PFSK-1 (cell line): ENCODE results near the gene ASIC1.

Experiments used
- FOXP2 ChIP-seq: optimal IDR thresholded peaks from 2 replicates; pipeline ENCODE3; 2011; ENCODE audit warnings: borderline replicate concordance, control low read depth, inconsistent platforms; ENCODE audit not compliant: insufficient read depth; ENCODE audit errors: extremely low read length, extremely low read depth
- POLR2AphosphoS5 ChIP-seq: IDR thresholded peaks from 2 replicates; pipeline ENCODE4 v1.6.1; 2012; ENCODE audit warnings: low read depth, mild to moderate bottlenecking, control low read depth, low read length, moderate library complexity
- SIN3A ChIP-seq: IDR thresholded peaks from 2 replicates; pipeline ENCODE4 v1.6.1; 2012; ENCODE audit warnings: mild to moderate bottlenecking, low read length, moderate library complexity, borderline replicate concordance; ENCODE audit not compliant: insufficient read depth
- TAF1 ChIP-seq: IDR thresholded peaks from 2 replicates; pipeline ENCODE4 v1.6.1; 2012; ENCODE audit warnings: low read length, control low read depth, borderline replicate concordance; ENCODE audit not compliant: insufficient read depth
- TF ChIP-seq, protein P1 (sequence below), 2 experiments: IDR thresholded peaks; 2 replicates each; pipeline versions ENCODE4 v1.6.1 to v1.8.0; 2011 to 2012; ENCODE audit warnings: low read depth in 2 of 2, low read length in 2 of 2, control low read depth in 1 of 2, inconsistent platforms in 1 of 2, mild to moderate bottlenecking in 1 of 2, moderate library complexity in 1 of 2; ENCODE audit not compliant: insufficient read depth in 1 of 2

Gene ASIC1

DNA sequence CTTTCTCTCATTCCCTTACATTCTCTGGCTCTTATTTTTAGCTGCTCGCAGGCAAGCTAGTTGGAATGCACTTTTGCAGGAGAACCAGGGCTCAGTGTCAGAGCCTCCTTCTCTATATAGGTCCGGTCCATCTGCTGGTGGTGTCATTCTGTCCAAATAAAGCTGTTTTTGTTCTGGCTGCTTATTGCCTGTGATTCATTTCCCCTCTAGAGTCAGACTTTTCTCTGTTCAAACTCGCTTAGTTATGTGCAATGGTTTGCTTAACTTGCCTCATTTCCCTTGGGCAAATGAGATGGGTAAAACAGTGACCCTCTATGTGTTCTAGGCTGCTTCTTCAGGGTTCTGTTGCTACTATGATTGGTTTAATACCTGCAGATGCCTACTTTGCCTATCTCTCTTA is 30.6 kb downstream of the ASIC1 start:
- TF ChIP-seq POLR2AphosphoS5: no peak
- TF ChIP-seq FOXP2: no peak

DNA sequence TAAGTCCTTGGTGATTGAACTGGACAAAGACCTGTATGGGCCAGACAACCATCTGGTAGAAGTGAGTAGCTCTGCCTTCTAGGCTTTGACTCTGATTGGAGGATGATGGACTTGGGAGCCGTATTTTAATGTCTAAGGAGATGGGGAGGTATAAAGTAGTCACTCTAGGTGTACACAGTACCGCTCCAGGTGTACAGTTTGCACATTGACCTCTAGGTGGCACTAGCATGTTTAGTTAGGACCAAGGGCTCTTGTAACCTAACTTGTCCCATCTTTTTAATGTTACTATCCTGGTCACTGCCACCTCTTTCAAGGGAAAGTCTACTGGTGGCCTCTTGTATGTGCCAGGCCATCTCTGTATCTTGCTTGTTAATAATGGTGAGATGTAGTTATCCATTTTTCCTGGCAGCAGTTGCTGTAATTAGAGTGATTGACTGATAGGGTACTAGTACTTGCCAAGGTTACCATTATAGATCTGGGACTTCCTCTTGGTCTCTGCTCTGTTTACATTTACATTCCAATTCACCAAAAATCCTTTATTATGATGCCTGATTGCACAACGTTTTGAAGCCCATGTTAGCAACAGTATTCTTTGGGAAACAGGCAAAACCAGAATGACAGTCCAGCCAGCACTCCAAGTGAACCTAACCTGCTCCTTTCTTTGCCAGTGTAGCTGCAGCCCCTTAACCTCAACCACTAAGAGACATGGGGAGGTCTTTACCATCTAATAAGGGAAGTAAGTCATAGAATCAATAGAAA is 31.4 kb downstream of the ASIC1 start:
- TF ChIP-seq FOXP2: no peak
- TF ChIP-seq SIN3A: no peak

DNA sequence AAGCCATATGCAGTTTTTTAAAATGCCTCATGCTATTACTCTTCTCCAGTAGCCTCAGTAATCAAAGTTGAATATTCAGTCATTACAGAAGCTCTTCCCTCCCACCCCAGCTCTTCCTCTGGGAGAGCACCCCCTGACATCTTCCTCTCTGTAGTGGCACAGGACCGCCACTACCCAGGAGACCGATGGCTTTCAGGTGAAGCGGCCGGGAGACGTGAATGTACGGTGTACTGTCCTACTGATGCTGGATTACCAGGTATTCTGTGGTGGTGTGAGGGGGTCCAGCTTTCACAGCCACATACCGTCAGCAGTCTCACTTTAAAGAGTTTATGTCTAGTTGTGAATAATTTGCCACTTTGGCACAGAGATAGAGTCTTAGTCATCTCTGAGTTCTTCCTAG is 32.3 kb downstream of the ASIC1 start:
- no peak for TF ChIP-seq POLR2AphosphoS5
- TF ChIP-seq SIN3A: no peak

DNA sequence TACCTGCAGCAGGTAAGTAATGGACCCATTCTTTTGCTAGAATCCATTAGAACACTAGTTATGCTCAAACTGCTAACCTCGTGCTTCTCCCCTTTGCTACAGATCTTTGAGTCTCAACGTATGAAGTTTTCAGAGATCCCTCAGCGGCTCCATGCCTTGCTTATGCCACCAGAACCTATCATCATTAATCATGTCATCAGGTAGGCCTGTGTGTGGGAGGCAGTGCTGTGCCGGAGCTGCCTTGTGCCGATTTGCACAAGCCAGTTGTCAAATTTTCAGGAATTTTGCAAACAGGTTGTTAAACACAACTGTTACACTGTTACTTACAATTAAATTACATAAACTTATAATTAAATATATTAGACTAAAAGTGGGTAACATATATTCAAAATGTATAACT is 33.0 kb downstream of the ASIC1 start:
- TF ChIP-seq, protein P1, sequence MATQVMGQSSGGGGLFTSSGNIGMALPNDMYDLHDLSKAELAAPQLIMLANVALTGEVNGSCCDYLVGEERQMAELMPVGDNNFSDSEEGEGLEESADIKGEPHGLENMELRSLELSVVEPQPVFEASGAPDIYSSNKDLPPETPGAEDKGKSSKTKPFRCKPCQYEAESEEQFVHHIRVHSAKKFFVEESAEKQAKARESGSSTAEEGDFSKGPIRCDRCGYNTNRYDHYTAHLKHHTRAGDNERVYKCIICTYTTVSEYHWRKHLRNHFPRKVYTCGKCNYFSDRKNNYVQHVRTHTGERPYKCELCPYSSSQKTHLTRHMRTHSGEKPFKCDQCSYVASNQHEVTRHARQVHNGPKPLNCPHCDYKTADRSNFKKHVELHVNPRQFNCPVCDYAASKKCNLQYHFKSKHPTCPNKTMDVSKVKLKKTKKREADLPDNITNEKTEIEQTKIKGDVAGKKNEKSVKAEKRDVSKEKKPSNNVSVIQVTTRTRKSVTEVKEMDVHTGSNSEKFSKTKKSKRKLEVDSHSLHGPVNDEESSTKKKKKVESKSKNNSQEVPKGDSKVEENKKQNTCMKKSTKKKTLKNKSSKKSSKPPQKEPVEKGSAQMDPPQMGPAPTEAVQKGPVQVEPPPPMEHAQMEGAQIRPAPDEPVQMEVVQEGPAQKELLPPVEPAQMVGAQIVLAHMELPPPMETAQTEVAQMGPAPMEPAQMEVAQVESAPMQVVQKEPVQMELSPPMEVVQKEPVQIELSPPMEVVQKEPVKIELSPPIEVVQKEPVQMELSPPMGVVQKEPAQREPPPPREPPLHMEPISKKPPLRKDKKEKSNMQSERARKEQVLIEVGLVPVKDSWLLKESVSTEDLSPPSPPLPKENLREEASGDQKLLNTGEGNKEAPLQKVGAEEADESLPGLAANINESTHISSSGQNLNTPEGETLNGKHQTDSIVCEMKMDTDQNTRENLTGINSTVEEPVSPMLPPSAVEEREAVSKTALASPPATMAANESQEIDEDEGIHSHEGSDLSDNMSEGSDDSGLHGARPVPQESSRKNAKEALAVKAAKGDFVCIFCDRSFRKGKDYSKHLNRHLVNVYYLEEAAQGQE (IDR thresholded peaks at IDR 0.05; ENCODE audit: insufficient read depth in 1 of 2, low read depth in 2 of 2, low read length in 2 of 2): no peak
- no peak for TF ChIP-seq TAF1
- TF ChIP-seq SIN3A: no peak
- TF ChIP-seq POLR2AphosphoS5: no peak
- TF ChIP-seq FOXP2: no peak

DNA sequence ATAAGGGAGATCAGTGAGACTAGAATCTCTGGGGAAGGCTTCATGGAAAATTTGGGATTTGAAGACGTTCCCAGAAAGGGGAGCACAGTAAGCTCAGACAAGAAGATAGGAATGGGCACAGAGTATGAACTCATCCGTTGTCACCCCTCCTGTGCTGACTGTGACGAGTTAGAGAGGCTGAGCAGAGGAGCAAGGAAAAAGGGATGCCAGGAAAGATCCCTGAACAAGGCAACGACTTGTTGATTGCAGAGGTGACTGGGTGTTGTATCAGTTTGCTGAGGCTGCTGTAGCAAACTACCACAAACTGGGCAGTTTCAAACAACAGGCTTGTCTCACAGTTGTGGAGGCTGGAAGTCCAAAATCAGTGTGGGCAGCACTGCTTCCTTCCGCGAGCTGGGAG is 40.6 kb downstream of the ASIC1 start:
- TF ChIP-seq, protein P1 (IDR thresholded peaks at IDR 0.05; ENCODE audit: insufficient read depth in 1 of 2, low read depth in 2 of 2, low read length in 2 of 2): no peak
- TF ChIP-seq POLR2AphosphoS5: no peak
- TF ChIP-seq FOXP2: no peak
- no peak for TF ChIP-seq TAF1
- no peak for TF ChIP-seq SIN3A

DNA sequence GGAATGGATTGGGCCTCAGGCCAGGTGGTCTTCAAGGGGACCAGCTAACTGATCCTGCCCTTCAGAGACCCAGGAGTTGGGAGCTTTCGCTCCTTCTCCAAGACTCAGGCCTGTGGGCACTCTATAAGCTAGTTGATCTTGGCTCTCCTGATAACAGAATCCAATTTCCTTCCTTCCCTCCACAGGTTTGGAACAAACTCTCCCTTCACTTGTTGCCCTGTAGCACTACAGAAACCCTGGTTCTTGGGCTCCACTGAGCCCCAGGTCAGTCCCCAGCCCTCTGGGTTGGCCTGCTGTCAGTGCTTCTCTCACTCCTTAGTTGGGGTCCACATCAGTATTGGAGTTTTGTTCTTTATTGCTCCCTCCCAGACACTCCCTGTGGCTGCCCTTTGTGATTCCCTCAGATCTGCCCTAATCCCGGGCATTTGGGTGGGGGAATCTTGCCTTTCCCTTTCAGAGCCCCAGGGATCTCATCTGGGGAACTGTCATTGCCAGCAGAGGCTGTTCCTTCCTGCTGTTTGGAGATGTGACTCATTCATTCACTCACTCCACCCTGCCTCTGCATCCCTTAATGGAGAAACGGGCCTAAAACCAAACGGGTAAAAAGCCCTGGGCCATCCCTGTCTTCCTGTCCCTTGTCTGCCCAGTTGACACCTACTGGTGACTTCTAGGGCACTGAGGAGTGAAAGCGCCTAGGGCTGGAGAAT is 42.1 kb downstream of the ASIC1 start:
- TF ChIP-seq SIN3A (no peak), POLR2AphosphoS5 (no peak), FOXP2 (no peak), TAF1 (no peak)
- TF ChIP-seq, protein P1 (IDR thresholded peaks at IDR 0.05; ENCODE audit: insufficient read depth in 1 of 2, low read depth in 2 of 2, low read length in 2 of 2): no peak
